Measurements from ENCODE around the gene HOOK2. TPM values are rescaled to one million over a fixed set of nuclear protein-coding genes. Genes with fewer than 3 reads are reported as not detected.

Gene HOOK2
- total RNA-seq, 1 experiment from 2014 or later, result 17.8 TPM

DNA sequence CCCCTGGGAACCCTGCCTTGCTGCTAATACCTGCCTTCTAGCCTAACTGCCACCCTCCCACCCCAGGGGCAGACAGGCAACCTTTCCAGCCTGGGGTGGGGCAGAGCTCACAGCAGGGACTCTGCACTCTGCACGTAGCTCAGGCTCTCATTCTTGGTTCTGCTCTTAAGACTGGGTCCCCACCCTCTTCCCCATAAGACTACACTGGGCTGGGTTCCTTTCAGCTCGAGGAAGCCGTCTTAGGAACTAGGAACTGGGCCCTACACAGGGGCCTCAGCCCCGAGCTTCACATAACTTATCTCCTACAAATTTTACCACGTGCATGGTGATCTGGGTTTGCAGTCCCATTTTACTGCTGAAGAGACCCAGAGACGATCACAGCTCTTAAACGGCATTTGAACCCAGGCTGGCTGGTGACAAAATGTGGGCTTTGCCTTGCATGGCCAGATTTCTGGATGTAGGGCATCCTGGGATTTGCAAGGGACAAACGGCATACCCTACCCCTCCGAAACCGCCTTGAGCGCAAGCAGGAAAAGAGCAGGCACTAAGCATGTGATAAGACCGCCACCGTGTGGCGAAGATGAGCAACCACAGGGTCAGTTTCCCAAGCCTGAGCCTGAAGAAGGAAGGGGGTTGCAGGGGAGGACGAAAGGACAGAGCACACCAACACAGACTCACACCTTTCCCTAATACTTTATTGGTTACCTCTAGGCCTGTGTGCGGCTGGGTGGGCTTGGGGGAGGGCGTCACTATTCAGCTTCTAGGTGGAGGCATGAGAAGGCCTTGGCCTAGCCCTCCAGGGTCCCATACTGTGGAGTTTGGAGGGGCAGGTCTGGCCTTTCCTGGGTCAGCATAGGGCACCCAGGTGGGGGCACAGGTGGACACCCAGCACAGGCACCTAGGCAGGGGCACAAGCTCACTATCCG is 21.1 kb upstream of the HOOK2 start:
- in situ Hi-C loops (cut with HindIII; ENCODE audit: low pct_unique_long_range_greater_than_20kb, low sequenced_read_pairs), result no loop called here
- DNase-seq (ENCODE audit: low read depth), result peak; percentile 82

DNA sequence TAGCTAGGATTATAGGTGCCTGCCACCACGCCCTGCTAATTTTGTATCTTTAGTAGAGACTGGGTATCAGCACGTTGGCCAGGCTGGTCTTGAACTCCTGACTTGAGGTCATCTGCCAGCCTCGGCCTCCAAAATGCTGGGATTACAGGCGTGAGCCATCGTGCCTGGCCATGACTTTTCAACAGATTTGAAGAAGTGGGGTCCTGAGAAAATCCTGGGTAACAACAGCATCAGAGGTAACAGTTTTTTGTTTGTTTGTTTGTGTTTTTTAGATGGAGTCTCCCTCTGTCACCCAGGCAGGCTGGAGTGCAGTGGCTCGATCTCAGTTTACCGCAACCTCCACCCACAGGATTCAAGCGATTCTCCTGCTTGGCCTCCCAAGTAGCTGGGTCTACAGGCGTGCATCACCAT is 19.6 kb upstream of the HOOK2 start:
- in situ Hi-C loops (cut with HindIII; ENCODE audit: low pct_unique_long_range_greater_than_20kb, low sequenced_read_pairs), result no loop called here
- no peak for DNase-seq (ENCODE audit: low read depth)

DNA sequence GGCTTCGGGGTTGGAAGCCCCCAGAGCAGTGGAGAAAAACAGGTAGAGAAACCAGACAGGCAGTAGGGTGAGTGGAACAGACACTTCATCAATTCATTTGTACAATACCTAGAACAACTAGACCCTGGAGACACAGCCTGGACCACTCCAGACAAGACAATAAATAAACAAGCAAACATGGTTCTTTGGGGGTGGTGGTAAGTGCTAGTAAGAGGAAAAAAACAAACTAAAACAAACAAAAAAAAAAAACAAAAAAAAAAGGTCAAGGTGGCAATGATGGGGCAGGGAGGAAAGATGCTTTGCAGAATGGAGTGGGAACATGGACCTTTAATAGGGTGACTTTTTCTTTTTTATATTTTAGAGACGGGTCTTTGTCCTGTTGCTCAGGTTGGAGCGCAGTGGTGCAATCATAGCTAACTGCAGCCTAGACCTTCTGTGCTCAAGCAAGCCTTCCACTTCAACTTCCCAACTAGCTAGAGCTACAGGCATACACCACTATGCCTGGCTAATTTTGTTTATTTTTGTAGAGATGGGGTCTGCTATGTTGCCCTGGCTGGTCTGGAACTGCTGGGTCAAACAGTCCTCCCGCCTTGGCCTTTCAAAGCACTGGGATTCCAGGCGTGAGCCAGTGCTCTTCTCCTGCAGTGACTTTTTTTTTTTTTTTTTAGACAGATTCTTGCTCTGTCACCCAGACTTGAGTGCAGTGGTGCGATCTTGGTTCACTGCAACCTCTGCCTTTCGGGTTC is 19.0 kb upstream of the HOOK2 start:
- peak; percentile 58 for DNase-seq (ENCODE audit: low read depth)
- in situ Hi-C loops (cut with HindIII; ENCODE audit: low pct_unique_long_range_greater_than_20kb, low sequenced_read_pairs), result no loop called here

DNA sequence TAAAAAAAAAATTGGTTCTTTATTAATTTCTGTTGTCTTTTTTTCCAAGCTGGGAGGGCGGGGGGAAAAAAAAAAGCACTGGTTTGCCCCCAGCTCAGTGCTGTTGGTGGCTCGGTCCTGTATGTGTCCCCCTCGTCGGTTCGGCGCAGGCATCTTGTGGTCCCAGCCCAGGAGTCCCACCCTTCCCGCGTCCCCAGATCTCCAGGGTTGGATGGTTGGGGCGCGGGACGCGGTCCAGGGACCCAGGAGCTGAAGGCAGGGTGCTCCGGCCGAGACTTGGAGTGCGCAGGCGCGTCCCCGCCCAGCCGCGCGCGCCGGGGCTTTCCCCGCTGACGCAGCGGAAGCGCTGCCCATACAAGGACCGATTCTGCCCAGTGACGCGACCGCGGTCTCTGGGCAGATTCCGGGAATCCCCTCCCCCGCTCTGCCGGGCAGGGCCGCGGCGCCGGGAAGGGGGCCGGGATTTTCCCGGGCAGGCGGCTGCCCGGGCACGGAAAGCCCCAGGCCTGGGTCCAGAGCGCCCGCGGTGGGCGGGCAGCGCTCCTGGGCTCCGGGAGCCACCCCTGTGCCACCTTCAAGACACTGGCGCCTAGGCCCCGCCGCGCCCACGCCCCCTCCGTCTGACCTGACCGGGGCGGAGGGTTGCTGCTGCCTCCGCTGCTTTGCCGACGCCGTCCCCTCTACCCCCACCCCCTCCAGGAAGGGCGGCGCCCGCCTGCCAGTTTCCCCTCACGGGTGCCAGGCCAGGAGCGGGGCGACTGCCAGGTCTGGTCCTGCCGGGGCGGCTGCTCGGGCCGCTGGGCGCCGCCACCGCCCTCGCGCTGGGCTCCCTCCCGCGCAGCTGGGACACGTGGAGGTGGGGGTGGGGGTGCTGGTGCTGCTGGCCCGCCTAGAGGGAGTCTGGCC is 18.2 kb upstream of the HOOK2 start:
- in situ Hi-C loops (cut with HindIII; ENCODE audit: low pct_unique_long_range_greater_than_20kb, low sequenced_read_pairs), result no loop called here
- peak; percentile 98 for DNase-seq (ENCODE audit: low read depth)

DNA sequence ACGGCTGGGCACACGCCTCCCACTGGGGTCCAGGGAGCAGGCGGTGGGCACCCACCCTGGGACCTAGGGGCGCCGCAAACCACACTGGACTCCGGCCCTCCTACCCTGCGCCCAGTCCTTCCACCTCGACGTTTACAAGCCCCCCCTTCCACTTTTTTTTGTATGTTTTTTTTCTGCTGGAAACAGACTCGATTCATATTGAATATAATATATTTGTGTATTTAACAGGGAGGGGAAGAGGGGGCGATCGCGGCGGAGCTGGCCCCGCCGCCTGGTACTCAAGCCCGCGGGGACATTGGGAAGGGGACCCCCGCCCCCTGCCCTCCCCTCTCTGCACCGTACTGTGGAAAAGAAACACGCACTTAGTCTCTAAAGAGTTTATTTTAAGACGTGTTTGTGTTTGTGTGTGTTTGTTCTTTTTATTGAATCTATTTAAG is 17.5 kb upstream of the HOOK2 start:
- no peak for DNase-seq (ENCODE audit: low read depth)
- in situ Hi-C loops (cut with HindIII; ENCODE audit: low pct_unique_long_range_greater_than_20kb, low sequenced_read_pairs), result no loop called here

DNA sequence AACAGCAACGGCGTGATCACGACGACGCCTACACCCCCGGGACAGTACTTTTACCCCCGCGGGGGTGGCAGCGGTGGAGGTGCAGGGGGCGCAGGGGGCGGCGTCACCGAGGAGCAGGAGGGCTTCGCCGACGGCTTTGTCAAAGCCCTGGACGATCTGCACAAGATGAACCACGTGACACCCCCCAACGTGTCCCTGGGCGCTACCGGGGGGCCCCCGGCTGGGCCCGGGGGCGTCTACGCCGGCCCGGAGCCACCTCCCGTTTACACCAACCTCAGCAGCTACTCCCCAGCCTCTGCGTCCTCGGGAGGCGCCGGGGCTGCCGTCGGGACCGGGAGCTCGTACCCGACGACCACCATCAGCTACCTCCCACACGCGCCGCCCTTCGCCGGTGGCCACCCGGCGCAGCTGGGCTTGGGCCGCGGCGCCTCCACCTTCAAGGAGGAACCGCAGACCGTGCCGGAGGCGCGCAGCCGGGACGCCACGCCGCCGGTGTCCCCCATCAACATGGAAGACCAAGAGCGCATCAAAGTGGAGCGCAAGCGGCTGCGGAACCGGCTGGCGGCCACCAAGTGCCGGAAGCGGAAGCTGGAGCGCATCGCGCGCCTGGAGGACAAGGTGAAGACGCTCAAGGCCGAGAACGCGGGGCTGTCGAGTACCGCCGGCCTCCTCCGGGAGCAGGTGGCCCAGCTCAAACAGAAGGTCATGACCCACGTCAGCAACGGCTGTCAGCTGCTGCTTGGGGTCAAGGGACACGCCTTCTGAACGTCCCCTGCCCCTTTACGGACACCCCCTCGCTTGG is 16.9 kb upstream of the HOOK2 start:
- in situ Hi-C loops (cut with HindIII; ENCODE audit: low pct_unique_long_range_greater_than_20kb, low sequenced_read_pairs), result no loop called here
- peak; percentile 64 for DNase-seq (ENCODE audit: low read depth)

DNA sequence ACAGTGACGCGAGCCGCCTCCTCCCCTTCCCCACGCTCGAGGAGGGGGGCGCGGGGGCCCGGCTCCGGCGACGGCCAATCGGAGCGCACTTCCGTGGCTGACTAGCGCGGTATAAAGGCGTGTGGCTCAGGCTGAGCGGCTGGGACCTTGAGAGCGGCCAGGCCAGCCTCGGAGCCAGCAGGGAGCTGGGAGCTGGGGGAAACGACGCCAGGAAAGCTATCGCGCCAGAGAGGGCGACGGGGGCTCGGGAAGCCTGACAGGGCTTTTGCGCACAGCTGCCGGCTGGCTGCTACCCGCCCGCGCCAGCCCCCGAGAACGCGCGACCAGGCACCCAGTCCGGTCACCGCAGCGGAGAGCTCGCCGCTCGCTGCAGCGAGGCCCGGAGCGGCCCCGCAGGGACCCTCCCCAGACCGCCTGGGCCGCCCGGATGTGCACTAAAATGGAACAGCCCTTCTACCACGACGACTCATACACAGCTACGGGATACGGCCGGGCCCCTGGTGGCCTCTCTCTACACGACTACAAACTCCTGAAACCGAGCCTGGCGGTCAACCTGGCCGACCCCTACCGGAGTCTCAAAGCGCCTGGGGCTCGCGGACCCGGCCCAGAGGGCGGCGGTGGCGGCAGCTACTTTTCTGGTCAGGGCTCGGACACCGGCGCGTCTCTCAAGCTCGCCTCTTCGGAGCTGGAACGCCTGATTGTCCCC is 16.1 kb upstream of the HOOK2 start, which contains the start of gene JUNB:
TSS of gene JUNB (plus strand) at position 142 of the 706 bp plus-strand sequence. CDS start at position 428, 286 bp downstream.
- in situ Hi-C loops (cut with HindIII; ENCODE audit: low pct_unique_long_range_greater_than_20kb, low sequenced_read_pairs), result no loop called here
- peak; percentile 97 for DNase-seq (ENCODE audit: low read depth)

DNA sequence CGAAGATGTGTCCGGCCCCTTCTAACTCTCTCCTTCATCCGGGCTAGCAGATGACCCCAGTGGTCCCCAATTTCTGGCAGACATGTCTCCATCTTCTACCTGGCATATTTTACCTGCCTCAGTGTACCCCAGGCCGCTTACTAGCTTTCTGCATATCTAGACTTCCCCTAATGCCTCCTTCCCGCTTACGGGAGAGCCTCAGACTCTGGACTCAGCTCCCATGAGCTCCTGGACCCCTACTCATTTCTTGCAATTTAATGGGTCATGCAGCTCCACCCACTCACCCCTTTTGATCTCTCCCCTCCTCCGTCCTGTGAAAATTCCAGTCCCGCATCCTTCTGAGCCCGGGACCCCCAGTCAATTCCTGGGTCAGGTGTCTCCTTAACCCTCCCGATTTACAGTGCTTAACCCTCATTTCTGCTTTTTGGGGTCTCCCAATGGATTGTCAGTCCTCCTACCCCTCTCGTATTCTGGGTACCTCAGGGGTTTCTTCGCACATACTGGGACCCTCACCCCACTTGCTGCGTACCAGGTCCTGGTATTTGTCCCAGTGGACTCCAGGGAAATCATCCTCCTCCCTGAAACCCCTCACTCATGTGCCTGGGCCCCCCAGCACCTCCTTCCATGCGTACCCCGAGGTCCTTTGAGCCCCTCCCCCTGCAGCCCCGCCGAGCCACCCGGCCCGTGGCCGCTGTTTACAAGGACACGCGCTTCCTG is 15.4 kb upstream of the HOOK2 start:
- in situ Hi-C loops (cut with HindIII; ENCODE audit: low pct_unique_long_range_greater_than_20kb, low sequenced_read_pairs), result no loop called here
- peak; percentile 26 for DNase-seq (ENCODE audit: low read depth)

DNA sequence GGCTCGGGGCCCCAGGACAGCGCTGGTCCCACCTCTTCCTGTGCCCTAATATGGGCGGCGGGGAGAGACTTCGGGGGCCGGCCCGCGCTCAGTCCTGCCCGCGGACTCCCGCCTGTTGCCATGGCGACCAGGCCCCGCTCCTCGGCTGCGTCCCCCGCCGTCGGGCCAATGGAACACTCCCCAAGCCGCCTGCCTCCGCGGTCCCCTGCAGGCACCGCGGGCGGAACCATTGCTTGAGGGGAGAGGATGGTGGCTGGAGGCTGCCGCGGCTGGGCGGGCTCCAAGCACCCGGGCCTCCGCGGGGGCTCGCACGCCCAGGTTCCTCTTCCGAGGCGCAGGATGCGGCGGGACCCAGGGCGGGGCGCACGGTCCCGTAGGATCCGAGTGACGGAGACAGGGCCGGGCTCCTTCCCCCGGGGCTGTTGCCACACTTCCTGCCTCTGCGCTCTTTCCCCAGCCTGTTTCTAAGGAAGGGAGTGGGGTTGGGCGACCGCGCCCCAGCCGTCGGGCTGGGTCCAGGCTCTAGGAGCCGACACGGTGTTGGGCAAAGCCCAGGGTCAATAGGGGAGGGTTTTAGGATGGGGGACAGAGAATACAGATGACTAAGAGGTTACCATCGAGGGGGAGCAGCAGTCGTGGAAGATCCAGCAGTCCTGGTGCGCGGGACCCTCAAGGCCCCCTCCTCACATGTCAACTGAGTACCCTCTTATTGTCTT is 14.7 kb upstream of the HOOK2 start:
- peak; percentile 99 for DNase-seq (ENCODE audit: low read depth)
- in situ Hi-C loops (cut with HindIII; ENCODE audit: low pct_unique_long_range_greater_than_20kb, low sequenced_read_pairs), result no loop called here

DNA sequence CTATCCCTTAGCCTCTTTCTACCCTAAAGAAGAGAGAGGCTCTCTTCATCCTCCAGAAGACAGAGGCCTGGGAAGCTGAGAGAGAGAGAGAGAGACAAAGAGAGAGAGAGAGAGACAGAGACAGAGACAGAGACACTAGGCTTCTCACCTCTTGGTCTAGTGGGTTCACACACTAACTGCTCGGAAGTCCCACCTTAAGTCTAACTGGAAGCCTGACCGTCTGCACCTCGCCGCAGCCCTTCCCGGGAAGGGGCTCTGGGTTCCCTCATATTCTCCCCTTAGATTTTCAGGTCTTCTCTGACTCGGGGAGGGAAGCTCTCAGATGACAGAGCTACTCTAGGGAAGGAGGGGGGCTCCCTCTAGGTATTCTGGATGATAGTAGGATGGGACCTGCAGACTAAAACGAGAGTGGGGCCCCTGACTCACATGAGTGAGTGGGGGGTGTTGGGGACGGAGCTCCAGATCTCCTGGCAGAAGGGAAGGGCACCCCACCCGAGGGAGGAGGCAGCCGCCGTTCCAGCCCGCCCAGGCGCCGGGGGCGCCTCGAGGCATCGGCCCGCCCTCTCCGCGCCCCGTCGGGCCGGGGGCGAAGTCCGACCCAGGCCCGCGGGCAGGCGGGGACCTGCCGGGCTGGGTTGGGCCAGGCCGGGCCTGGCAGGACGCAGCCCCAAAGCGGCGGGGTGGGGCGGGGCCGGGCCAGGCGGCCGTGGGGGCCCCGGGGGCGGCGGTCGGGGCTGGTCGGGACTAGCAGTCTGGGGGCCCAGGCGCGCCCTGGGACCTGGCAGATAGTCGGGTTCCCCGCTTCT is 13.9 kb upstream of the HOOK2 start:
- in situ Hi-C loops (cut with HindIII; ENCODE audit: low pct_unique_long_range_greater_than_20kb, low sequenced_read_pairs), result no loop called here
- DNase-seq (ENCODE audit: low read depth), result peak; percentile 76

DNA sequence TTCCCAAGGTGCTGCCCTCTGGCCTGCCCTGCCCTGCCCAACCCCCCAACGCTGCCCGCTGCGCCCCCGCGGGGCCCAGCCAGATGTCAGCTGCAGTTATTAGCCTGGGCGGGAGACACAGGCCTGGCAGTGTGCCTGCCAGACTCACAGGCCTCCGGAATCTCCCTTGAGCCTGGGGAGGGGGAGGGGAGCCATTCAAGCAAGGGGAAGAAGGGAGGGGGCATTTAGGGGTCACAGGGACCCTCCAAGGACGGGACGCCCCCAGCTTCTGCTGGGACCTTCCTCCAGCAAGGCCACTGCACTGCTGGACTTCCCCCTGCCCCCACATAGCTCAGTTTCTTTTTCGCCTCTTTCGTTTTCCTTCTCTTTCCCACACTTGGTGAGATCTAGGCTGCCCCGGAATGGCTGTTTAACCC is 13.3 kb upstream of the HOOK2 start:
- in situ Hi-C loops (cut with HindIII; ENCODE audit: low pct_unique_long_range_greater_than_20kb, low sequenced_read_pairs), result no loop called here
- DNase-seq (ENCODE audit: low read depth), result peak; percentile 81

DNA sequence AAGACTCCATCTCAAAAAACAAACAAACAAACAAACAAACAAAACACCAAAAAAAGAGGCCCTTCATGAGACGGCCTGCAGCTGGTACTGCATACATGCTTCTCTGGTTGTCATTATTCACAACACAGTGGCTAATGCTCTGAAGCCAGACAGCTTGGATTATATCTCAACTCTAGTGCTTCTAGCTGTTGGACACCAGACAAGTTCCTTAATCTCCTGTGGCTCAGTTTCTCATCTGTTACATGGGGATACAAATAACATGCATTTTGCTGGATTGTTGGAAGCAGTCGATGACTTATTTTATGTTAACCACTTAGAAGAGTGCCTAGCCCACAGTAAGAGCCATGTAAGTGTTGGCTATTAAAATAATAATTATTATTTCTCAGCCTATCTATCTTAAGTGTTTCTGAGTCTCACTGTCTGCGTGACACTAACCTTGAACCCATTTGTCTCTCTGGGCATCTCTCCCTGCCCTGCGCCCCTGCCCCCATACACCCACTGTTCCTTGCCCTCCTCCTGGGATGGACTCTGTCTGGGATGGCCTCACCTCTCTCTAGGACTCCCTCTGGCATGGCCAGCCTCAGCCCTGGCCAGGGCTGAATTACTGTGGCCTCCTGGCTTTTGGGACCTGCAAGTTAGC is 12.8 kb upstream of the HOOK2 start:
- in situ Hi-C loops (cut with HindIII; ENCODE audit: low pct_unique_long_range_greater_than_20kb, low sequenced_read_pairs), result no loop called here

DNA sequence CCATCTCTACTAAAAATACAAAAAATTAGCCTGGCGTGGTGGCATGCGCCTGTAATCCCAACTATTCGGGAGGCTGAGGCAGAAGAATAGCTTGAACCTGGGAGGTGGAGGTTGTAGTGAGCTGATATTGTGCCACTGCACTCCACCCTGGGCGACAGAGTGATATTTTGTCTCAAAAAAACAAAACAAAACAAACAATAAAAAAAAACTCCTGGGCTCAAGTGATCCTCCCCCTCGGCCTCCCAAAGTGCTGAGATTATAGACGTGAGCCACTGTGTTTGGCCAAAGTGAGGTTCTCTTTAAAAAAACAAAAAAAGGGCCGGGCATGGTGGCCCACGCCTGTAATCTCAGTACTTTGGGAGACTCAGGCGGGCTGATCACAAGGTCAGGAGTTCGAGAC is 12.1 kb upstream of the HOOK2 start:
- in situ Hi-C loops (cut with HindIII; ENCODE audit: low pct_unique_long_range_greater_than_20kb, low sequenced_read_pairs), result no loop called here

More for the DNA sequence above, 12.8 kb upstream of the HOOK2 start:
- no peak for DNase-seq (ENCODE audit: low read depth)

DNA sequence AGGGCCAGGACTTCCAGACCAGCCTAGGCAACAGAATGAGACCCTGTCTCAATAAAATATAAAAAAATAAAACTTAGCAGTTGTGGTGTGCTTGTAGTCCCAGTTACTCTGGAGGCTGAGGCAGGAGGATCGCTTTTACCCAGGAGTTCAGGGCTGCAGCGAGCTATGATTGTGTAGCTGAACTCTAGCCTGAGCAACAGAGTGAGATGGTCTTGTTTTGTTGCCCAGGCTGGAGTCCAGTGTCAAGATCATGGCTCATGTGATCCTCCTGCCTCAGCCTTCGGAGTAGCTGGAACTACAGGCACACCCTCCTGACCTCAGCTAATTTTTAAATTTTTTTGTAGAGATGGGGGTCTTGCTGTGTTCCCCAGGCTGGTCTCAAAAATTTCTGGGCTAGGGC is 11.6 kb upstream of the HOOK2 start:
- no peak for DNase-seq (ENCODE audit: low read depth)
- in situ Hi-C loops (cut with HindIII; ENCODE audit: low pct_unique_long_range_greater_than_20kb, low sequenced_read_pairs), result no loop called here

More for the DNA sequence above, 12.1 kb upstream of the HOOK2 start:
- DNase-seq (ENCODE audit: low read depth), result no peak
